T-helper 2 cell treated with Interferon-gamma antibody and Interleukin-4, amounts not matched to agents 5 μg/mL and 100 μg/mL, for 36 hours (primary cell): Measurements from ENCODE around the gene GPER1.
"Not testable (repeated sequence)": the region's sequence is repeated elsewhere in the genome, so short reads cannot be mapped to it uniquely, and the experiment has no call there.

ENCODE experiments used
- DNase-seq: peaks from one replicate; pipeline ENCODE4 v3.0.0; 2021; ENCODE audit warnings: low spot score
- H3K27ac Mint-ChIP-seq: one replicate; pipeline ENCODE4 v1.8.0; 2021; ENCODE audit warnings: mild to moderate bottlenecking, mixed read lengths
- H3K27me3 Mint-ChIP-seq: one replicate; pipeline ENCODE4 v1.8.0; 2021; ENCODE audit warnings: low read depth, mixed read lengths
- H3K36me3 Mint-ChIP-seq: one replicate; pipeline ENCODE4 v1.8.0; 2021; ENCODE audit warnings: low read depth, mixed read lengths
- H3K4me1 Mint-ChIP-seq: one replicate; pipeline ENCODE4 v1.8.0; 2021; ENCODE audit warnings: low read depth, mixed read lengths
- H3K4me3 Mint-ChIP-seq: one replicate; pipeline ENCODE4 v1.8.0; 2022; ENCODE audit warnings: mild to moderate bottlenecking, moderate library complexity, mixed read lengths
- H3K9me3 Mint-ChIP-seq: one replicate; pipeline ENCODE4 v1.8.0; 2021; ENCODE audit warnings: mixed read lengths

Gene GPER1

DNA sequence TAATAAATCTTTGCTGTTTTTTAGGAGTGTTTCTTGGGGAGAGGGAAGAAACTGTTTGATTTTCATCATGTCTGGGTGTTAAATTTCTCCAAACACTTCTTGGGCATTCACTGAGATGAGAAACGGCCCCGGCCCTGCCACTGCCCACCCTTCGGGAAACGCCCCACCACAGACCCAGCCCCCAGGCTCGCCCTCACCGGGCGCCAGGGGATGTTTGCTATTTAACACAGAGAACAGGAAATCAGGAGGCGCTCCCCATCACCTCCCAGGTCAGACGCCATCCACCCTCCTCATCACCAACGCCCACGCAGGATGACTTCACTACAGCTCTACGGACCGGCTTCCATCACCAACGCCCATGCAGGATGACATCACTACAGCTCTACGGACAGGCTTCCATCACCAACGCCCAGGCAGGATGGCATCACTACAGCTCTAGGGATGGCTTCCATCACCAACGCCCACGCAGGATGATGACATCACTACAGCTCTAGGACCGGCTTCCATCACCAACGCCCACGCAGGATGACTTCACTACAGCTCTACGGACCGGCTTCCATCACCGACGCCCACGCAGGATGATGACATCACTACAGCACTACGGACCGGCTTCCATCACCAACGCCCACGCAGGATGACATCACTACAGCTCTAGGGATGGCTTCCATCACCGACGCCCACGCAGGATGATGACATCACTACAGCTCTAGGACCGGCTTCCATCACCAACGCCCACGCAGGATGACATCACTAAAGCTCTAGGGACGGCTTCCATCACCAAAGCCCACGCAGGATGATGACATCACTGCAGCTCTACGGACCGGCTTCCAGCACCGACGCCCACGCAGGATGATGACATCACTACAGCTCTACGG, 27.5 kb downstream of the GPER1 start:
- H3K4me3 Mint-ChIP-seq, H3K4me1 Mint-ChIP-seq, H3K36me3 Mint-ChIP-seq, H3K27me3 Mint-ChIP-seq, H3K9me3 Mint-ChIP-seq: not testable (repeated sequence)
- peak overlapping the region; percentile 60 for H3K27ac Mint-ChIP-seq
- DNase-seq = peak; percentile 29

DNA sequence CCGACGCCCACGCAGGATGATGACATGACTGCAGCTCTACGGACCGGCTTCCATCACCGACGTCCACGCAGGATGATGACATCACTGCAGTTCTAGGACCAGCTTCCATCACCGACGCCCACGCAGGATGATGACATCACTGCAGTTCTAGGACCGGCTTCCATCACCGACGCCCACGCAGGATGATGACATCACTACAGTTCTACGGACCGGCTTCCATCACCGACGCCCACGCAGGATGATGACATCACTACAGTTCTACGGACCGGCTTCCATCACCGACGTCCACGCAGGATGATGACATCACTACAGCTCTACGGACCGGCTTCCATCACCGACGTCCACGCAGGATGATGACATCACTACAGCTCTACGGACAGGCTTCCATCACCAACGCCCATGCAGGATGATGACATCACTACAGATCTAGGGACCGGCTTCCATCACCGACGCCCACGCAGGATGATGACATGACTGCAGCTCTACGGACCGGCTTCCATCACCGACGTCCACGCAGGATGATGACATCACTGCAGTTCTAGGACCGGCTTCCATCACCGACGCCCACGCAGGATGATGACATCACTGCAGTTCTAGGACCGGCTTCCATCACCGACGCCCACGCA, 28.6 kb downstream of the GPER1 start:
- H3K4me1 Mint-ChIP-seq, H3K27ac Mint-ChIP-seq, DNase-seq, H3K27me3 Mint-ChIP-seq, H3K36me3 Mint-ChIP-seq, H3K4me3 Mint-ChIP-seq, H3K9me3 Mint-ChIP-seq: not testable (repeated sequence)

DNA sequence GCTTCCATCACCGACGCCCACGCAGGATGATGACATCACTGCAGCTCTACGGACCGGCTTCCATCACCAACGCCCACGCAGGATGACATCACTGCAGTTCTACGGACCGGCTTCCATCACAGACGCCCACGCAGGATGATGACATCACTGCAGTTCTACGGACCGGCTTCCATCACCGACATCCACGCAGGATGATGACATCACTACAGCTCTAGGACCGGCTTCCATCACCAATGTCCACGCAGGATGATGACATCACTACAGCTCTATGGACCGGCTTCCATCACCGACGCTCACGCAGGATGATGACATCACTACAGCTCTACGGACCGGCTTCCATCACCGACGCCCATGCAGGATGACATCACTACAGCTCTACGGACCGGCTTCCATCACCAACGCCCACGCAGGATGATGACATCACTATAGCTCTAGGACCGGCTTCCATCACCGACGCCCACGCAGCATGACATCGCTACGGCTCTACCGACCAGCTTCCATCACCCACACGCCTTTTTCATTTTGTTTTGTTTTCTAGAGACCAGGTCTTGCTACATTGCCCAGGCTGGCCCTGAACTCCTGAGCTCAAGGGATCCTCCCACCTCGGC, 29.5 kb downstream of the GPER1 start:
- DNase-seq = no peak
- Mint-ChIP-seq H3K27ac (no peak overlapping the region), H3K27me3 (no peaks in the 10 kb centered on the region), H3K9me3 (peaks cover 5% of the 10 kb centered on the region), H3K4me1 (peaks cover 3% of the 10 kb centered on the region), H3K4me3 (no peak overlapping the region), H3K36me3 (no peaks in the 10 kb centered on the region)

DNA sequence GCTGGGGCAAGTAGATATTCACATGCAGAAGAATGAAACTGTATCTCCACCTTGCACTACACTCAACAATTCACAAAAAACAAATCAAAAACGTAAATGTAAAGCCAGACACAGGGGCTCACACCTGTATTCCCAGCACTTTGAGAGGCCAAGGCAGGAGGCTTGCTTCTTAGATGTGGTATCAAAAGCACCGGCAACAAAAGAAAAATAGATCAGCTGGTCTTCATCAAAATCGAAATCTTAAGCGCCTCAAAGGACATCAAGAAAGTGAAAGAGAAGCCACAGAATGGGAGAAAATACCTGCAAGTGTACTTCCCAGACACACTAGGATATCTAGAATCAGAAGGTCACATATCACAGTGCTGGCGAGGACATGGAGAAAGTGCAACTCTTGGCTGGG, 31.3 kb downstream of the GPER1 start:
- DNase-seq = no peak
- Mint-ChIP-seq H3K27ac (peak overlapping the region; percentile 11), H3K4me1 (peaks cover 3% of the 10 kb centered on the region), H3K4me3 (no peak overlapping the region), H3K9me3 (peaks cover 5% of the 10 kb centered on the region), H3K36me3 (no peaks in the 10 kb centered on the region), H3K27me3 (no peaks in the 10 kb centered on the region)

DNA sequence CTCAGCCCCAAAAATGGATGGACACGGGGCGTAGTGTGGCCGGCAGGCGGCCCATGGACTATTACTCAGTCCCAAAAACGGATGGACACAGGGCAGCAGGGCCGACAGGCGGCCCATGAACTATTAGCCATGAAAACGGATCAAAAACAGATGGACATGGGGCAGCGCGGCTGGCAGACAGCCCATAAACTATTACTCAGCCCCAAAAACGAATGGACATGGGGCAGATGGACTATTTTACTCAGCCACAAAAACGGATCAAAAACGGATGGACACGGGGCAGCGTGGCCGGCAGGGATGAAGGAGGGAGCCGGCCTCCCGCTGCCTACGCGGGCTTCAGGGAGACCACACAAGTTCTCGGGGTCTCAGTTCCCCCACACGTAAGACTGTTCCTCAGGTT, 32.9 kb downstream of the GPER1 start:
- Mint-ChIP-seq H3K36me3 (no peaks in the 10 kb centered on the region), H3K27ac (no peak overlapping the region), H3K9me3 (peaks cover 5% of the 10 kb centered on the region), H3K27me3 (no peaks in the 10 kb centered on the region), H3K4me3 (no peak overlapping the region), H3K4me1 (peaks cover 3% of the 10 kb centered on the region)
- no peak for DNase-seq

DNA sequence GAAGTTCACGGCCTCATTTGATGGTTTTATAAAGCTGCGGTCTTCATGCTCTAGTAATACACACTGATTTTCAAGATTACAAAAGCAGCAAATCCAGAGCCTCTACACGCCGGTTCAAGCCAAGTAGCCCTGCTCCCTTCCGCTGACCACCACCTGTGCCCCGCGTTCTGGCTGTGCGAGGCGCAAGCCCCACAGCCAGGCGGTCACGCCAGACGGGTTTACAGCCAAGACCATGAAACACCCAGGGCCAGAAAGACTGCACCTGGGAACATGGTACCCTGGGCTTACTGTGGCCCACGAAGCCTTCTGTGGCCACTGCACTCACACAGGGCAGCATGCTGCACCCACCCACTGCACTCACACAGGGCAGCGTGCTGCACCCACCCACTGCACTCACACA, 33.6 kb downstream of the GPER1 start:
- peaks cover 3% of the 10 kb centered on the region for H3K4me1 Mint-ChIP-seq
- H3K27ac Mint-ChIP-seq = no peak overlapping the region

DNA sequence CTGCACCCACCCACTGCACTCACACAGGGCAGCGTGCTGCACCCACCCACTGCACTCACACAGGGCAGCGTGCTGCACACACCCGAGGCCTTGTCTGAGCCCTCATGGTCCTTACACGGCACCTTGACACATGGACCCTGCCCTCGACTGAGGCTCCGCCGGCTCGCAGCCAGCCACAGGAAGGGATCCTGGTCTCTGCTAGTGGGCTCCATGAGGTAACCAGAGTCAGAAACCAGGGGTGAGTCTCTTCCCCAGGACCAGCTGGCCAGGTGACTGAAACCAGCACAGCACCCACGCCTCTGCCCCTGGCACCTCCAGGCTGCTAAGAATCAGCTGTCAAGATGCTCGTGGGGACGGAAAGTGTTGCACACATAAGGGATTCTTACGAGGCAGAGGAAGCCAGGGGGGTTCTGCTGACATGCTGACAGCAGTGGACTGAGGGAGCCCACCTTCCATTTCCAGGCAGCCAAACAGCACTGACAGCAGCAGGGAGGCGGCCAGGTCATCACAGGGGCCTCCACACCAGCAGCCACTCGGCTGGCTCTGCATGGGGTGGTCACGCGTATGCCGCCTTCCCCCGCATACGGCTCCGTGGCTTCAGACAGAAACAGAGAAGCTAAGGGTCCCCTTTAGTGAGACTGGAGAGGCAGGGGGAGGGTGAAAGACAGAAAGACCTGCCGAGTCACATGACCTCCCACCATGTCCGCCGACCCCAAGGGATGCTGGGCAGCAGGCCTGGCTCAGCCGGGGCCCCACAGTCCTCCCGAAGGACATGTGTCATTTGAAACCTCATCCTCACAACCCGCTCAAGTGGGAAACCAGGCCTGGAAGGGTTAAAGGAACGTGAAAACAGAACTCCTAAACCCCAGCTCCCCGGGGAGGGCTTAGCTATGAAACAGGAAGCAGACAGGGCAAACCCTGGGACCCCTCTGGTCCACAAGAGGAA, 34.2 kb downstream of the GPER1 start:
- Mint-ChIP-seq H3K27ac (no peak overlapping the region), H3K4me3 (no peak overlapping the region), H3K9me3 (peaks cover 5% of the 10 kb centered on the region), H3K36me3 (no peaks in the 10 kb centered on the region), H3K4me1 (peaks cover 3% of the 10 kb centered on the region), H3K27me3 (no peaks in the 10 kb centered on the region)
- DNase-seq = no peak

More for the DNA sequence above, 33.6 kb downstream of the GPER1 start:
- Mint-ChIP-seq H3K9me3 (peaks cover 5% of the 10 kb centered on the region), H3K27me3 (no peaks in the 10 kb centered on the region), H3K36me3 (no peaks in the 10 kb centered on the region), H3K4me3 (no peak overlapping the region)
- no peak for DNase-seq

DNA sequence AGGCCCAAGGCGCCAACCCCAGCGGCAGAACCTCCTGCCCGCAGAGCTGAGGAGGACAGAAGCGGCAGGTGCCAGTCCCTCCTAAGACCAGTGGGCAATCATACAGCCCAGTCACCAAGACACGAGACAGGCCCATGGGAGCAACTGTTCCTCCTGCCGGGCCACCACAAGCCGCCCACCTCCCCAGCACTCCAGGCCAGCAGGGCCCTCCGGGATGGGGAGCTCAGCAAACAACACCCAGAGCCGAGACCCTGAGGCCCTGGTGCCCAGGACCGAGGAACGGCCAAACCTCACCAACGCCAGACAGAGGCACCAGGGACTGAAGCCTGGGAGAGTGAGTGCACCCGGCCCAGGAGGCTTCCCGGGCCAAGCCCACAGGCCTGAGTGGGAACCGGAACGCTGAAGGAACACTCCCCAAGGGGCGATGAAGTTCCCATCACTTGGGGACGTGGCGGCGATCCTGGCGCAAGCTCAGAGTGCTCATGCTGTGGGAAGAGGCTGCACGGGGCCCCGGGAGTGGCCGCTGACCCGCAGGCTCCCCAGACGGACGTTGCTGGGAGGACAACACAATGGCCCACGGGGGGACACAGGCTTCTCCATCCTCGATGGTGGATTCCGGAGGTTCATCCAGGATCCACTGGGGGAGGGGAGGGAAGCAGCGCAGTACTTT, 35.1 kb downstream of the GPER1 start:
- no peak for DNase-seq
- Mint-ChIP-seq H3K36me3 (no peaks in the 10 kb centered on the region), H3K27ac (no peak overlapping the region), H3K4me1 (peaks cover 3% of the 10 kb centered on the region), H3K9me3 (no peaks in the 10 kb centered on the region), H3K27me3 (no peaks in the 10 kb centered on the region), H3K4me3 (no peak overlapping the region)

DNA sequence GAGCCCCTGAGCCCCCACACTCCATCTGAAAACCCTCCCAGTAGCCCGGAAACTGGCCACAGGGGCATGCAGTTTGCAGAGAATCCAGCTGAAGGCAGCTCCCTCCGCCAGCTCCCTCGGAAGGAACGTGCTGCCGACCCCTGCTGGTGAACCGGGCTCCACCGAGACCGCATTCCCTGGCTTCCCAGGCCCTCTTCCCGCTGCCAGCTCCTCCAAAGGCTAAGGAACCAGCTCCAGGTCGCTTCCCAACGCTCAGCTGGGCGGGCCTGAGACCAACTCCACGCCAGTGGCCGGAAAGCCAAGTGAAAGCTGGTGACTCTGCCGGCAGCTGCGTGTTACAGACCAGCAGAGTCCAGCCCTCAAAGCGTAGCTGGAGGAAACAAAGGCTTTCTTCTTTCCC, 35.8 kb downstream of the GPER1 start:
- H3K27me3 Mint-ChIP-seq = no peaks in the 10 kb centered on the region
- H3K4me3 Mint-ChIP-seq = no peak overlapping the region
- no peaks in the 10 kb centered on the region for H3K36me3 Mint-ChIP-seq
- peaks cover 3% of the 10 kb centered on the region for H3K4me1 Mint-ChIP-seq
- no peaks in the 10 kb centered on the region for H3K9me3 Mint-ChIP-seq
- DNase-seq = no peak
- H3K27ac Mint-ChIP-seq = no peak overlapping the region

DNA sequence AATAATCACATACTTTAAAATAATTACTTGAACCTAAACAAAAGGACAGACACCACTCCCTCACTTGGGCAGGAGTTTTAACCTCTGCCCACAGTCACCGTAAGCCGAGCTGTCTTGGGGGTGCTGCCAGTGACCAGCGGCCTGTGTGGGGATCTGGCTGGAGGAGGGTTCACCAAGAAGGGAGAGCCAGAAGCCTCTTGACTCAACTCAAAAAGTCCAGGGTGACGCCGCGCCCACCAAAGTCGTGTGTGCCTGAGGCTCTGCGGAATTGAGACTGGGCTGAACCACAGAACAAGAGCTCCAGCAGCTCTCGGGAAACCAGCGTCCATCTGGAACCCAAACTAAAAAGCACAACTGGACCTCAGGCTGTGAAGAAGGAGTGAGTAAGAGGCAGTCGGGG, 36.3 kb downstream of the GPER1 start:
- Mint-ChIP-seq H3K27ac (no peak overlapping the region), H3K27me3 (no peaks in the 10 kb centered on the region), H3K9me3 (no peaks in the 10 kb centered on the region), H3K4me3 (no peak overlapping the region), H3K36me3 (no peaks in the 10 kb centered on the region), H3K4me1 (peaks cover 2% of the 10 kb centered on the region)
- DNase-seq = no peak

DNA sequence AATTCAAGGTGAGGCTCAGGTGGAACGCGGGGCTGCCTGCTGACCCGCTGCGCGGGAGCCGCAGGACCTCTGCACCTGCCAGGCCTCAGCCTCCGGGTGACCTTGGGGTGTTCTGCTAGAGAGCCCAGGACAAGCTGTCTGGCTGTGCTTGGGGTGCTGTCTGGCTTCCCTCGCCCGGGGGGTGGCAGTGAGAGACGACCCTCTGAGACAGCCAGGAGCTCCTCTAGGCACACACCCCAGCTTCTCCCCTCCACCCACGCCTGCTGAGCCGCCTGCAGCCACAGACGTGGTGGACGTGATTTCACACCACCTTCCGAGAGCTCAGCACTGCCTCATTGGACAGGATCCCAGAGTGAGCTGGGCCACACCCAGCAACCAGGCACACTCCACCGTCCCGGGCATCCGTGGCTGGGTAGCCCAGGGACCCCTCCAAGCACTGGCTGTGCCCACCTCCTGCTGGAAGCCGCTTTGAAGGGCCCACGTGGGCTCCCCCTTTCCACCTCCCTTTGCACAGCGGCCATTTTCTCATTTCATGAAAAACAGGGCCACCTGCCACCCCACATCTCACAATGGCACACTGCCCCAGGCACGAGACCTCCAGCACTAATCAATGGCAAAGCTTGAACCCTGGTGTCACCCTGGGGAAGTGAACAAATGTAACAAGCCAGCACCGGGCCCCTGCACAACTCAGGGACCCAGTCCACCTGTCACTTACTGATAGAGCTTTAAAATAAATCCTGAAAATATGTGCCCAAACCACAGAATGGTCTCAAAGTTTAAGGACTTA, 37.1 kb downstream of the GPER1 start:
- no peak for DNase-seq
- Mint-ChIP-seq H3K27ac (no peak overlapping the region), H3K4me1 (no peaks in the 10 kb centered on the region), H3K36me3 (no peaks in the 10 kb centered on the region), H3K27me3 (no peaks in the 10 kb centered on the region), H3K4me3 (no peak overlapping the region), H3K9me3 (no peaks in the 10 kb centered on the region)

DNA sequence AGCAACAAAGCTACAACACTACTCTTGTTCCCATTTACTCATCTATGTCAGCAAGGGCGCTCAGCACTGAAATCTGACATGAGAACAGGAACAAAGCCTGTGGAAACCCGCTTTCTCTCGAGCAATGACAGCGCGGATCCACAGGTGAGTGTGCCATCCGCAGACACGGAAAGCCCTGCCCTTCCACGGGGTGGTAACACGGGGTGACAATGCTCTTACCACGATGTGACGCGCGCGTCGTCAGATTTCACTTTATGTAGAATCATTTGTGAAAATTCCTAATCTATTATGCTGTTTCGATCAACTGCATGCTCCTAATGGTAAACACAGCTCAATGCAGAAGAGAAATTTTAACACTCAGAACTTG, 37.7 kb downstream of the GPER1 start:
- no peaks in the 10 kb centered on the region for H3K36me3 Mint-ChIP-seq
- H3K27me3 Mint-ChIP-seq = no peaks in the 10 kb centered on the region
- no peak overlapping the region for H3K4me3 Mint-ChIP-seq
- no peaks in the 10 kb centered on the region for H3K9me3 Mint-ChIP-seq
- H3K27ac Mint-ChIP-seq = no peak overlapping the region
- no peaks in the 10 kb centered on the region for H3K4me1 Mint-ChIP-seq
- DNase-seq = no peak

DNA sequence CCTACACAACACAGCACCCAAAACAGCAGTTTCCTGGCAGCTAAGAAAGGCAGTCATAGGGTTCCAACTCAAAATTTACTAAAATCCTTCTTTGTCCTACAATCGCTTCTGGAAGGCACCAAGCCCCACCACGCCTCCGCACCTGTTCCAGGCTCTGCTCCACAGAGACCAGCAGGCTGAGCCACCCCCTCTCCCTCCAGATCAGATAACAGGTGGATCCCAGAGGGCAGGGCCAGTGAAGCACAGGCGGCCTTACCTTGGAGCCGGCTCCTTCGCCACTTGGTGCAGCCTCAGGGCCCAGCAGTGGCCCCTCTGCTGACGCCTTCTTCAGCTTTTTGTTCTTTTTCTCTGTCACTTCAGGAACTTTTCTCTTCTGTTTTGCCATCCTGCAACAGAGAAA, 39.1 kb downstream of the GPER1 start:
- H3K4me3 Mint-ChIP-seq = no peak overlapping the region
- no peak overlapping the region for H3K27ac Mint-ChIP-seq

More for the DNA sequence above, 39.1 kb downstream of the GPER1 start:
- no peaks in the 10 kb centered on the region for H3K4me1 Mint-ChIP-seq
- no peaks in the 10 kb centered on the region for H3K27me3 Mint-ChIP-seq
- no peaks in the 10 kb centered on the region for H3K9me3 Mint-ChIP-seq
- H3K36me3 Mint-ChIP-seq = peaks cover 1% of the 10 kb centered on the region
- DNase-seq = no peak
